ENCODE measurements around the gene WDR64. TPM values are rescaled to one million over a fixed set of nuclear protein-coding genes. Genes with fewer than 3 reads are reported as not detected.

WDR64 gene
- total RNA-seq, 2 donors from 2014 or later: not detected

DNA sequence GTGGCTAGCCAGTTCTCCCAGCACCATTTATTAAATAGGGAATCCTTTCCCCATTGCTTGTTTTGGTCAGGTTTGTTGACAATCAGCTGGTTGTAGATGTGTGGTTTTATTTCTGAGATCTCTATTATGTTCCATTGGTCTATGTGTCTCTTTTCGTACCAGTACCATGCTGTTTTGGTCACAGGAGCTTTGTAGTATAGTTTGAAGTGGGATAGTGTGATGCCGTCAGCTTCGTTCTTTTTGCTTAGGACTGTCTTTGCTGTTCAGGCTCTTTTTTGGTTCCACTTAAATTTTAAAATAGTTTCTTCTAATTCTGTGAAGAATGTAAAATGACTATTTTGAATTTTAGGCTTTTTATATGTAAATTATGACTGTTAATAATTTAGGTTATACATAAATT is 68.9 kb downstream of the WDR64 start:
- H3K9ac ChIP-seq (ENCODE audit: extremely low read depth, low read length, poor library complexity, severe bottlenecking): no peak overlapping the region
- H3K4me1 ChIP-seq (ENCODE audit: control insufficient read depth, insufficient read depth, low read length): no peaks in the 10 kb centered on the region
- no peaks in the 10 kb centered on the region for H3K9me3 ChIP-seq (ENCODE audit: control insufficient read depth, low read length)
- H3K27me3 Mint-ChIP-seq (ENCODE audit: insufficient read depth): peaks cover 44% of the 10 kb centered on the region
- TF ChIP-seq, protein P1, sequence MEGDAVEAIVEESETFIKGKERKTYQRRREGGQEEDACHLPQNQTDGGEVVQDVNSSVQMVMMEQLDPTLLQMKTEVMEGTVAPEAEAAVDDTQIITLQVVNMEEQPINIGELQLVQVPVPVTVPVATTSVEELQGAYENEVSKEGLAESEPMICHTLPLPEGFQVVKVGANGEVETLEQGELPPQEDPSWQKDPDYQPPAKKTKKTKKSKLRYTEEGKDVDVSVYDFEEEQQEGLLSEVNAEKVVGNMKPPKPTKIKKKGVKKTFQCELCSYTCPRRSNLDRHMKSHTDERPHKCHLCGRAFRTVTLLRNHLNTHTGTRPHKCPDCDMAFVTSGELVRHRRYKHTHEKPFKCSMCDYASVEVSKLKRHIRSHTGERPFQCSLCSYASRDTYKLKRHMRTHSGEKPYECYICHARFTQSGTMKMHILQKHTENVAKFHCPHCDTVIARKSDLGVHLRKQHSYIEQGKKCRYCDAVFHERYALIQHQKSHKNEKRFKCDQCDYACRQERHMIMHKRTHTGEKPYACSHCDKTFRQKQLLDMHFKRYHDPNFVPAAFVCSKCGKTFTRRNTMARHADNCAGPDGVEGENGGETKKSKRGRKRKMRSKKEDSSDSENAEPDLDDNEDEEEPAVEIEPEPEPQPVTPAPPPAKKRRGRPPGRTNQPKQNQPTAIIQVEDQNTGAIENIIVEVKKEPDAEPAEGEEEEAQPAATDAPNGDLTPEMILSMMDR (conservative IDR thresholded peaks at IDR 0.05): no peak
- WGBS, 2 experiments (ENCODE audit: insufficient coverage in 1 of 2, insufficient read length in 1 of 2): 94% methylated on average over 3 of the region's 3 CpGs; no CpG with 5 or more reads in 1 of the 2 experiments
- H3K9me3 Mint-ChIP-seq: no peaks in the 10 kb centered on the region
- no peaks in the 10 kb centered on the region for H3K36me3 Mint-ChIP-seq (ENCODE audit: low read depth)
- H3K4me3 Mint-ChIP-seq: no peak overlapping the region
- no peak overlapping the region for H3K4me3 ChIP-seq (ENCODE audit: low read length)
- no peaks in the 10 kb centered on the region for H3K36me3 ChIP-seq (ENCODE audit: control insufficient read depth, insufficient read depth, low read length)
- H3K27ac Mint-ChIP-seq: no peak overlapping the region
- peaks cover 40% of the 10 kb centered on the region for H3K27me3 ChIP-seq (ENCODE audit: control insufficient read depth, insufficient read depth, low read length, poor library complexity, severe bottlenecking)
- peaks cover 13% of the 10 kb centered on the region for H3K4me1 Mint-ChIP-seq
- DNase-seq: no peak
- H3K27ac ChIP-seq (ENCODE audit: low read depth, low read length): no peak overlapping the region

DNA sequence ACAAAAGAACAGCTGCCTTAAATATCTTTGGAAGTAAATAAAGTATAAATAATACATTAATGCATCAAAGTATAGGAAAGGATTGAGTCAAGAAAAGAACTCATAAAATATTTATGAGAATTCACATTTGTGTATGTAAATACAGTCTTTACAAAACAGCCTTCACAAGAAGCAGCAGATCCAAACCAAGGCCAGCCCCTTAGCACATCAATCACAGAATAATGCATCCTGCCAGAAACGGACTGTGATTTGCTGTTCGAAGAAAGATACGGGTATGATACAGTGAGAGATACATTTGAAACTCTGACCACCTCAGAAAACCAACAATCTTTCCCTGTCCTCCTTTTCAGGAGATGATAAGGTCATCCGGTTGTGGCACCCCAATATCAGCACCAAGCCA is 70.9 kb downstream of the WDR64 start:
- H3K27me3 Mint-ChIP-seq (ENCODE audit: insufficient read depth): peaks cover 35% of the 10 kb centered on the region
- H3K9me3 Mint-ChIP-seq: no peaks in the 10 kb centered on the region
- no peaks in the 10 kb centered on the region for H3K9me3 ChIP-seq (ENCODE audit: control insufficient read depth, low read length)
- no peaks in the 10 kb centered on the region for H3K36me3 ChIP-seq (ENCODE audit: control insufficient read depth, insufficient read depth, low read length)
- DNase-seq: no peak
- WGBS, 2 experiments (ENCODE audit: insufficient coverage in 1 of 2, insufficient read length in 1 of 2): 91 to 100% methylated on average over 1 to 4 of the region's 4 CpGs
- H3K27ac Mint-ChIP-seq: no peak overlapping the region
- H3K4me1 ChIP-seq (ENCODE audit: control insufficient read depth, insufficient read depth, low read length): no peaks in the 10 kb centered on the region
- no peaks in the 10 kb centered on the region for H3K36me3 Mint-ChIP-seq (ENCODE audit: low read depth)
- TF ChIP-seq, protein P1 (conservative IDR thresholded peaks at IDR 0.05): no peak
- no peak overlapping the region for H3K27ac ChIP-seq (ENCODE audit: low read depth, low read length)
- H3K9ac ChIP-seq (ENCODE audit: extremely low read depth, low read length, poor library complexity, severe bottlenecking): no peak overlapping the region
- peaks cover 6% of the 10 kb centered on the region for H3K4me1 Mint-ChIP-seq
- peaks cover 29% of the 10 kb centered on the region for H3K27me3 ChIP-seq (ENCODE audit: control insufficient read depth, insufficient read depth, low read length, poor library complexity, severe bottlenecking)
- H3K4me3 Mint-ChIP-seq: no peak overlapping the region
- H3K4me3 ChIP-seq (ENCODE audit: low read length): no peak overlapping the region

DNA sequence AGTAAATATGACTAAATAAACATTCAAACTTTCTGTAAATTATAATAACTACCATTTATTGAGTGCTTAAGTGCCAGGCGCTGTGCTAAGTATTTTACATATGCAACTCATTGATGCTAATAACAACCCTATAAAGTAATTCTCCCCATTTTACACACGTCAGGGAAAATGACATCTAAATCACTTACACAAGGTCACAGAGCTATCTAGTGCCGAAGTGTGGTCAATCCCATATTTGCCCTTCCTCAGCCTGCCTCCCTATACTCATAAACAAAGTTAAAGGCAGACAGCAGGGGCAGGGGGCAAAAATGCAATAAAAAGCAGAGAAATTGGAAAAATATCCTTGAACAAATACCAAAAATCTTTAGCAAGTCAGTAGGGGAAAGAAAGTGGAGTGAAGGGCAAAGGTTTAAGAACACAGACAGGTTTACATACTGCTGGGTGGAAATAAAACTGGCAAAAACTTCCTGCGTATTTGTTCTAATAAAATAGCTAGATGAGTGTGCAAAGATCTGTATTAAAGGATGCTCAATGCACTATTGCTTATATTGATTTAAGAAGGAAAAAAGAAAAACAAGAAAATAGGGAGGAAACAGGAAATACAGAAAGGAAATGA is 72.8 kb downstream of the WDR64 start:
- WGBS, 2 experiments (ENCODE audit: insufficient coverage in 1 of 2, insufficient read length in 1 of 2): 88 to 90% methylated on average over 3 to 4 of the region's 4 CpGs
- Histone ChIP-seq H3K9me3 (ENCODE audit: control insufficient read depth, low read length) (no peaks in the 10 kb centered on the region), H3K4me1 (ENCODE audit: control insufficient read depth, insufficient read depth, low read length) (no peaks in the 10 kb centered on the region), H3K9ac (ENCODE audit: extremely low read depth, low read length, poor library complexity, severe bottlenecking) (no peak overlapping the region), H3K27ac (ENCODE audit: low read depth, low read length) (no peak overlapping the region), H3K27me3 (ENCODE audit: control insufficient read depth, insufficient read depth, low read length, poor library complexity, severe bottlenecking) (peaks cover 20% of the 10 kb centered on the region), H3K4me3 (ENCODE audit: low read length) (no peak overlapping the region), H3K36me3 (ENCODE audit: control insufficient read depth, insufficient read depth, low read length) (no peaks in the 10 kb centered on the region)
- TF ChIP-seq, protein P1 (conservative IDR thresholded peaks at IDR 0.05): no peak
- Mint-ChIP-seq H3K4me3 (no peak overlapping the region), H3K36me3 (ENCODE audit: low read depth) (no peaks in the 10 kb centered on the region), H3K9me3 (no peaks in the 10 kb centered on the region), H3K27ac (no peak overlapping the region), H3K27me3 (ENCODE audit: insufficient read depth) (peaks cover 30% of the 10 kb centered on the region), H3K4me1 (peaks cover 3% of the 10 kb centered on the region)
- DNase-seq: no peak
